Heart left ventricle (tissue), 16 donors: Measurements from ENCODE around the gene NPPB. TPM values are rescaled to one million over a fixed set of nuclear protein-coding genes. Genes with fewer than 3 reads are reported as not detected.
"Not testable (repeated sequence)": the region's sequence is repeated elsewhere in the genome, so short reads cannot be mapped to it uniquely, and the experiment has no call there.

Experiments used
- ATAC-seq, 4 donors: fragments of 200-7000 bp; cut with Tn5 transposase; one replicate each; pipeline ENCODE4 v1.9.1; 2020 to 2022; ENCODE audit warnings: moderate library complexity in 4 of 4, mild to moderate bottlenecking in 3 of 4, moderate number of reproducible peaks in 1 of 4
- DNase-seq, 5 donors: peaks; one replicate each; pipeline ENCODE4 v3.0.0-alpha.2; 2020
- H3K27ac ChIP-seq, 12 donors: fragments of 200-600 bp; sonication (generic) in 4 of 12; one replicate each; pipeline versions ENCODE4 v1.5.0 to v1.8.0; 2016 to 2022; ENCODE audit warnings: mild to moderate bottlenecking in 2 of 12
- H3K27me3 ChIP-seq, 9 donors: fragments of 200-600 bp; sonication (generic) in 2 of 9; one replicate each; pipeline versions ENCODE4 v1.5.1 to v1.8.0; 2016 to 2022; ENCODE audit warnings: mild to moderate bottlenecking in 3 of 9
- H3K36me3 ChIP-seq, 9 donors: fragments of 200-600 bp; sonication (generic) in 2 of 9; one replicate each; pipeline versions ENCODE4 v1.5.0 to v1.8.0; 2018 to 2022; ENCODE audit warnings: mild to moderate bottlenecking in 2 of 9
- H3K4me1 ChIP-seq, 12 donors: fragments of 200-600 bp; sonication (generic) in 4 of 12; one replicate each; pipeline versions ENCODE4 v1.5.0 to v1.8.0; 2016 to 2022; ENCODE audit warnings: mild to moderate bottlenecking in 3 of 12
- H3K4me3 ChIP-seq, 12 donors: fragments of 200-600 bp; sonication (generic) in 4 of 12; one replicate each; pipeline versions ENCODE4 v1.5.0 to v1.8.0; 2017 to 2022; ENCODE audit warnings: mild to moderate bottlenecking in 9 of 12, moderate library complexity in 4 of 12
- H3K9me3 ChIP-seq, 12 donors: fragments of 200-600 bp; sonication (generic) in 4 of 12; one replicate each; pipeline versions ENCODE4 v1.5.0 to v1.8.0; 2016 to 2022; ENCODE audit warnings: mild to moderate bottlenecking in 1 of 12
- POLR2A ChIP-seq, 2 donors: fragments of 450-650 bp; IDR thresholded peaks; one replicate each; pipeline ENCODE4 v1.6.1; 2017; ENCODE audit warnings: antibody characterized with exemption in 2 of 2, mild to moderate bottlenecking in 2 of 2, moderate library complexity in 2 of 2
- WGBS, 4 donors: extraction: QIAGEN DNeasy Blood & Tissue Kit in 2 of 4; methylation state at CpG; one replicate each; pipeline versions ENCODE4 v1.1.5 to v1.1.7; 2013 to 2018; 5-methylcytosine and 5-hydroxymethylcytosine counted together
- intact Hi-C, 10 donors: fragments of 100-400 bp; cut with DNase I; formaldehyde crosslinking; loops; one replicate each; pipeline versions ENCODE4 v1.11.1 to v1.14.2; 2022
- polyA plus RNA-seq, 2 donors: library from polyadenylated mRNA; stranded (reverse); fragments of 200-250 nt; gene quantifications; one replicate each; pipeline ENCODE4 v1.2.3, GENCODE V29; 2013
- total RNA-seq, 9 donors: library from RNA; depleted of rRNA in 2 of 9; stranded (reverse); fragments of >200 nt in 2 of 9; fragmentation: NEBNext Ultra II Directional in 3 of 9; extraction: Animal tissue kit (Norgen Biotek cat#: 25700) in 3 of 9; gene quantifications; one replicate each; pipeline versions ENCODE4 v1.1.0 to v1.2.4, GENCODE V29; 2016 to 2023
- TF ChIP-seq, protein P1 (sequence below), 12 donors: fragments of 200-600 bp; sonication (generic) in 4 of 12; IDR thresholded peaks; one replicate each; pipeline versions ENCODE4 v1.5.0 to v1.8.0; 2018 to 2022; ENCODE audit warnings: antibody characterized with exemption in 12 of 12, mild to moderate bottlenecking in 5 of 12
- donor health status: ischemic (EF 13 %, LVEDD 7.1; RV severe dilation, severe dysfunction).
- donor health status: healthy with polysubstance abuse.
- donor health status: DM: no; HTN: yes; CAD: no.
- donor health status: DM: no; HTN: no; CAD: no.
- donor health status: ischemic (EF 25% LVEDD 6.9; RV normal size, moderate dysfunction).
- donor health status: ischemic (EF 25% LVEDD 5.7; RV mildly dilated, moderate dysfunction).
- donor health status: healthy.
- donor health status: DM: yes; HTN: yes; CAD: no.
- donor health status: ischemic (EF 35%, LVEDD 5.7; RV mildly dilated, moderate dysfunction).
- donor health status: nonischemic (EF 11% LVEDD 7.7; RV severe dilation, severe dysfunction).
- donor health status: DM: yes; HTN: yes; CAD: no.
- donor health status: PGD.
- donor health status: ischemic (EF 29% LVEDD 5.4; RV normal size, mild dysfunction).
- donor health status: nonischemic (EF 23%, LVEDD 6.1; RV moderate dilation, normal function).

The NPPB gene
- total and polyA plus RNA-seq, 11 donors, result 14.4 to 7,924 (median 252) TPM

- Histone ChIP-seq H3K4me3 (no peak overlapping the region), H3K4me1 (peaks cover 0 to 17% (median 0%) of the 10 kb centered on the region in 12 donors), H3K27ac (no peak overlapping the region), H3K9me3 (no peaks in the 10 kb centered on the region), H3K36me3 (no peaks in the 10 kb centered on the region), H3K27me3 (no peaks in the 10 kb centered on the region)
- WGBS, 4 donors, result 62 to 80% (median 72%) methylated on average over 10 of the region's 10 CpGs
- TF ChIP-seq, protein P1, sequence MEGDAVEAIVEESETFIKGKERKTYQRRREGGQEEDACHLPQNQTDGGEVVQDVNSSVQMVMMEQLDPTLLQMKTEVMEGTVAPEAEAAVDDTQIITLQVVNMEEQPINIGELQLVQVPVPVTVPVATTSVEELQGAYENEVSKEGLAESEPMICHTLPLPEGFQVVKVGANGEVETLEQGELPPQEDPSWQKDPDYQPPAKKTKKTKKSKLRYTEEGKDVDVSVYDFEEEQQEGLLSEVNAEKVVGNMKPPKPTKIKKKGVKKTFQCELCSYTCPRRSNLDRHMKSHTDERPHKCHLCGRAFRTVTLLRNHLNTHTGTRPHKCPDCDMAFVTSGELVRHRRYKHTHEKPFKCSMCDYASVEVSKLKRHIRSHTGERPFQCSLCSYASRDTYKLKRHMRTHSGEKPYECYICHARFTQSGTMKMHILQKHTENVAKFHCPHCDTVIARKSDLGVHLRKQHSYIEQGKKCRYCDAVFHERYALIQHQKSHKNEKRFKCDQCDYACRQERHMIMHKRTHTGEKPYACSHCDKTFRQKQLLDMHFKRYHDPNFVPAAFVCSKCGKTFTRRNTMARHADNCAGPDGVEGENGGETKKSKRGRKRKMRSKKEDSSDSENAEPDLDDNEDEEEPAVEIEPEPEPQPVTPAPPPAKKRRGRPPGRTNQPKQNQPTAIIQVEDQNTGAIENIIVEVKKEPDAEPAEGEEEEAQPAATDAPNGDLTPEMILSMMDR (IDR thresholded peaks at IDR 0.05), result no peak
- TF ChIP-seq POLR2A (IDR thresholded peaks at IDR 0.05), result no peak
- DNase-seq (no peak), ATAC-seq (no peak)
- intact Hi-C loops, result loop anchor here in 5 of 10 donors (2.0 to 5.0 kb wide), 5 partner anchors 60 to 125 kb away; partner anchors contain the start of gene MFN2 (in 2 of the 5)
Measured at GRCh38 chr1:11906870-11907269, 48.1 kb upstream of the NPPB start.

GRCh38 chr1:11904978-11905377, 46.2 kb upstream of the NPPB start:
- no peaks in the 10 kb centered on the region for H3K36me3 ChIP-seq
- peaks cover 0 to 6% (median 0%) of the 10 kb centered on the region in 9 donors for H3K27me3 ChIP-seq
- intact Hi-C loops, result loop anchor here in 4 of 10 donors (5.0 kb wide), 4 partner anchors 62 to 127 kb away; partner anchors contain the start of gene MFN2 (in 2 of the 4)
- peaks cover 0 to 13% (median 0%) of the 10 kb centered on the region in 12 donors for H3K4me1 ChIP-seq
- TF ChIP-seq, protein P1 (IDR thresholded peaks at IDR 0.05), result no peak
- no peak for TF ChIP-seq POLR2A (IDR thresholded peaks at IDR 0.05)
- 90 to 96% (median 95%) methylated on average over 5 of the region's 5 CpGs for WGBS, 4 donors
- no peak overlapping the region for H3K27ac ChIP-seq
- no peak overlapping the region for H3K4me3 ChIP-seq
- no peak for DNase-seq
- no peaks in the 10 kb centered on the region for H3K9me3 ChIP-seq
- no peak for ATAC-seq

- H3K27ac ChIP-seq, DNase-seq, ATAC-seq, intact Hi-C loops, H3K9me3 ChIP-seq, H3K36me3 ChIP-seq, H3K4me3 ChIP-seq: not testable (repeated sequence)
- H3K27me3 ChIP-seq, result peaks cover 0 to 14% (median 2%) of the 10 kb centered on the region in 9 donors
- 91 to 98% (median 94%) methylated on average over 4 to 5 of the region's 5 CpGs for WGBS, 4 donors
- H3K4me1 ChIP-seq, result peaks cover 0 to 11% (median 0%) of the 10 kb centered on the region in 12 donors
Measured at GRCh38 chr1:11904156-11904555, 45.4 kb upstream of the NPPB start.

DNA sequence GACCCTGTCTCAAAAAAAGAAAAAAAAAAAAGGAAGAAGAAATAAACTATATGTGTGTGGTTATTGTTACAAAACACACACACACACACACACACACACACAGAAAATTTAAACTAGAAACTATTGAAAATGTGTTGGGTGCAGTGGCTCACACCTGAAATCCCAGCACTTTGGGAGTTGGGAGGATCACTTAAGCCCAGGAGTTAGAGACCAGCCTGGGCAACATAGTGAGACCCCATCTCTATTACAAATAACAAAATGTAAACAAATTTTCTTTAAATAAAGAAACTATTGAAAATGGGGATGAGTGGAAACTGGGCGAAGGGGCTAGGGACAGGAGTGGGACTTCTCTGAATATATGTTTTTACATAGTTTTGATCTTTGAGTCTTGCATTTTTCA, 44.5 kb upstream of the NPPB start:
- ATAC-seq (no peak), DNase-seq (no peak)
- Histone ChIP-seq H3K9me3 (no peaks in the 10 kb centered on the region), H3K4me1 (peaks cover 0 to 5% (median 0%) of the 10 kb centered on the region in 12 donors), H3K27ac (no peak overlapping the region), H3K36me3 (no peaks in the 10 kb centered on the region), H3K4me3 (no peak overlapping the region), H3K27me3 (peaks cover 5 to 24% (median 11%) of the 10 kb centered on the region in 9 donors)
- intact Hi-C loops, result no loop called here
- no peak for TF ChIP-seq POLR2A (IDR thresholded peaks at IDR 0.05)
- TF ChIP-seq, protein P1 (IDR thresholded peaks at IDR 0.05), result no peak
- 92 to 100% (median 96%) methylated on average over 1 of the region's 1 CpG for WGBS, 4 donors

DNA sequence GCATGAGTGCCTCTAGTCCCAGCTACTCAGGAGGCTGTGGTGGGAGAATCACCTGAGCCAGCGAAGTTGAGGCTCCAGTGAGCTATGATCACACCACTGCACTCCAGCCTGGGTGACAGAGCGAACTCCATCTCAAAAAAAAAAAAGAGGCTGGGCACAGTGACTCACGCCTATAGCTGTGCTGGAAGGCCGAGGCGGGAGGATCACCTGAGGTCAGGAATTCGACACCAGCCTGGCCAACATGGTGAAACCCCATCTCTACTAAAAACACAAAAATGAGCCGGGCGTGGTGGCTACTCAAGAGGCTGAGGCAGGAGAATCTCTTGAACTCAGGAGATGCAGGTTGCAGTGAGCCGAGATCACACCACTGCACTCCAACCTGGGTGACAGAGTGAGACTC, 42.7 kb upstream of the NPPB start:
- WGBS, 4 donors, result 69 to 75% (median 74%) methylated on average over 9 of the region's 9 CpGs
- H3K4me1 ChIP-seq, DNase-seq, H3K9me3 ChIP-seq, H3K36me3 ChIP-seq, ATAC-seq, intact Hi-C loops, H3K4me3 ChIP-seq, H3K27ac ChIP-seq: not testable (repeated sequence)
- H3K27me3 ChIP-seq, result peaks cover 5 to 41% (median 18%) of the 10 kb centered on the region in 9 donors
